D721Med (cell line): Measurements from ENCODE around the gene BRAF.
A peak's percentile ranks its signal among the peaks of the same experiment; 100 is the strongest.
"Not testable (repeated sequence)": the region's sequence is repeated elsewhere in the genome, so short reads cannot be mapped to it uniquely, and the experiment has no call there.

ENCODE experiments used
- DNase-seq: peaks from one replicate; pipeline ENCODE4 v3.0.0; 2011; ENCODE audit warnings: low spot score; ENCODE audit not compliant: insufficient read length
- FAIRE-seq: peaks from 2 replicates; lab custom pipeline; 2011; peaks lifted over from hg19 to GRCh38; lab: Jason Lieb, UNC
- TF ChIP-seq, protein P1 (sequence below): IDR thresholded peaks from 2 replicates; pipeline ENCODE4 v1.5.1; 2012; ENCODE audit warnings: mild to moderate bottlenecking, control low read depth; ENCODE audit not compliant: insufficient read depth; ENCODE audit errors: missing control alignments

Gene BRAF

GRCh38 chr7:140828741-140829140, 96.0 kb downstream of the BRAF start:
- DNase-seq (no peak), FAIRE-seq (no peak)
- TF ChIP-seq, protein P1, sequence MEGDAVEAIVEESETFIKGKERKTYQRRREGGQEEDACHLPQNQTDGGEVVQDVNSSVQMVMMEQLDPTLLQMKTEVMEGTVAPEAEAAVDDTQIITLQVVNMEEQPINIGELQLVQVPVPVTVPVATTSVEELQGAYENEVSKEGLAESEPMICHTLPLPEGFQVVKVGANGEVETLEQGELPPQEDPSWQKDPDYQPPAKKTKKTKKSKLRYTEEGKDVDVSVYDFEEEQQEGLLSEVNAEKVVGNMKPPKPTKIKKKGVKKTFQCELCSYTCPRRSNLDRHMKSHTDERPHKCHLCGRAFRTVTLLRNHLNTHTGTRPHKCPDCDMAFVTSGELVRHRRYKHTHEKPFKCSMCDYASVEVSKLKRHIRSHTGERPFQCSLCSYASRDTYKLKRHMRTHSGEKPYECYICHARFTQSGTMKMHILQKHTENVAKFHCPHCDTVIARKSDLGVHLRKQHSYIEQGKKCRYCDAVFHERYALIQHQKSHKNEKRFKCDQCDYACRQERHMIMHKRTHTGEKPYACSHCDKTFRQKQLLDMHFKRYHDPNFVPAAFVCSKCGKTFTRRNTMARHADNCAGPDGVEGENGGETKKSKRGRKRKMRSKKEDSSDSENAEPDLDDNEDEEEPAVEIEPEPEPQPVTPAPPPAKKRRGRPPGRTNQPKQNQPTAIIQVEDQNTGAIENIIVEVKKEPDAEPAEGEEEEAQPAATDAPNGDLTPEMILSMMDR, result no peak

- FAIRE-seq, DNase-seq: not testable (repeated sequence)
Observed at GRCh38 chr7:140817383-140817782, 107.3 kb downstream of the BRAF start.

DNA sequence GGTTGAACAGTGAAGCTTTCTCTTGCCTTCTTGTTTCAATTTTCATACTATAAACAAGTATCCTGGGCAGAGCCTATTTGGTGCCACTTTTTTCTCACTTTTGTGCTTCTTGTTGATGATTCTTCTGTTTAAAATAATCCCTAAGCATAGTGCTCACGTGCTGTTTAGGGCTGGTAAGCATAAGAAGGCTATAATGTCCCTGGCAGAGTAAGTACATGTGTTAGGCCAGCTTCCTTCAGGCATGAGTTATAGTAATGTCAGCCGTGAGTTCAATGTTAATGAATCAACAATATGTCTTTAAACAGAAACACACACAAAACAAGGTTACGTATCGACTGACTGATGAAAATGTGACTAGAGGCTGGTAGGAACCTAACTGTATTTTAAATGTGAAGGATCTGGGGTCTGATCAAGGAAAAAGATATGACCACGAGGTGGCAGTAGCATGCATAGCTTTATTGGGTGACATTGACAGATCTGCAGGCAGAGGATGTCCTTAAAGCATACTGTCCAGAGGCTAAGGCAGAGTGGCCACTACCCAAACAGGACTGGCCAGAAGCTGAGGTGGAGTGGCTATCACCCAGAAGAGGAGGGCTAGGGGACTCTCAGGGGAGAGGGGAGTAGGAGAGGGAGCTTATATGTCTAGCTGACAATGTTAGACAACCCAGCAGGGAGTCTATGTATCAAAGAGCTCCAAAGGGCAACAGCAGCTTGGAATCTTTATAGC, 113.7 kb downstream of the BRAF start:
- TF ChIP-seq, protein P1, result peak; percentile 74
- FAIRE-seq, result peak; percentile 95
- no peak for DNase-seq

GRCh38 chr7:140810385-140810784, 114.3 kb downstream of the BRAF start:
- DNase-seq, result no peak
- TF ChIP-seq, protein P1, result no peak
- FAIRE-seq, result no peak

DNA sequence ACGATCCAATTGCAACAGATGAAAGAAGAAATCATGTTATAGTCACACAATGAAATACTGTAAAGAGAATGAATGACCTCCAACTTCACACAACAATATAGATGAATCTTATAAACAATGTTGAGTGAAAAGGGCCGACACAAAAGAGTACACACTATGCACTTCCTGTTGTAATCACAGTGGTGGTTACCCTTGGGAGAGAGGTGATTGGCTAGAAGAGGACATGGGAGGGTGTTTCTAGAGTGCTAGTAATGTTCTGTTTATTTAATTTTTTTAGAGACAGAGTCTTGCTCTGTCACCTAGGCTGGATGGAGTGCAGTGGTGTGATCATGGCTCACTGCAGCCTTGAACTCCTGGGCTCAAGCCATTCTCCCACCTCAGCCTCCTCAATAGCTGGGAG, 145.8 kb downstream of the BRAF start:
- FAIRE-seq (no peak), DNase-seq (no peak)
- TF ChIP-seq, protein P1, result no peak

- no peak for DNase-seq
- FAIRE-seq, result no peak
- TF ChIP-seq, protein P1, result no peak
Observed at GRCh38 chr7:140778568-140778967, 146.2 kb downstream of the BRAF start.

- DNase-seq (no peak), FAIRE-seq (no peak)
- TF ChIP-seq, protein P1, result no peak
Observed at GRCh38 chr7:140774371-140774770, 150.4 kb downstream of the BRAF start.
